ENCODE data around the gene RNF121.

The RNF121 gene

GRCh38 chr11:72039031-72039855, 110.4 kb downstream of the RNF121 start:
- DNase-seq (ENCODE audit: low read depth), result no peak

GRCh38 chr11:72039856-72040401, 111.1 kb downstream of the RNF121 start:
- DNase-seq (ENCODE audit: low read depth), result no peak

- DNase-seq (ENCODE audit: low read depth), result peak; percentile 66
Measured at GRCh38 chr11:72040491-72041363, 111.9 kb downstream of the RNF121 start.

- DNase-seq (ENCODE audit: low read depth), result peak; percentile 29
Measured at GRCh38 chr11:72041364-72042063, 112.7 kb downstream of the RNF121 start.

- DNase-seq (ENCODE audit: low read depth), result no peak
Measured at GRCh38 chr11:72042064-72042745, 113.4 kb downstream of the RNF121 start.

GRCh38 chr11:72045849-72046248, 117.0 kb downstream of the RNF121 start:
- no peak for DNase-seq (ENCODE audit: low read depth)
